K562 (cell line): ENCODE results near the gene LNX2. TPM values are rescaled to one million over a fixed set of nuclear protein-coding genes. Genes with fewer than 3 reads are reported as not detected.

Experiments used
- ARID1B ChIP-seq: fragments of 450-650 bp; IDR thresholded peaks from 2 replicates; pipeline ENCODE4 v1.6.1; 2016; ENCODE audit warnings: antibody characterized with exemption, mild to moderate bottlenecking, inconsistent platforms
- CBX1 ChIP-seq: sonication (generic); IDR thresholded peaks from 2 replicates; pipeline ENCODE4 v1.6.1; 2016; ENCODE audit warnings: antibody characterized with exemption, low read depth, mild to moderate bottlenecking
- CHD4 ChIP-seq: fragments of 200-600 bp; sonication (generic); IDR thresholded peaks from 3 replicates; pipeline ENCODE4 v1.6.1; 2012; ENCODE audit warnings: low read depth, mild to moderate bottlenecking, mixed read lengths, low read length, inconsistent platforms; ENCODE audit not compliant: insufficient read depth, insufficient replicate concordance, poor library complexity, severe bottlenecking
- FOXJ2 ChIP-seq: fragments of 200-800 bp; sonication (Bioruptor generic); IDR thresholded peaks from 2 replicates; pipeline ENCODE4 v1.6.1; 2016; ENCODE audit warnings: missing genetic modification characterization, missing compliant biosample characterization
- NONO ChIP-seq, 2 experiments: fragments of 200-400 bp in 1 of 2; fragments of 450-650 bp in 1 of 2; formaldehyde crosslinking in 1 of 2; IDR thresholded peaks; 2 replicates each; pipeline ENCODE4 v1.6.1; 2017; ENCODE audit warnings: low read depth in 2 of 2, mild to moderate bottlenecking in 2 of 2, moderate library complexity in 2 of 2, low read length in 1 of 2
- SMAD1 ChIP-seq: fragments of 150-350 bp; IDR thresholded peaks from 2 replicates; pipeline ENCODE4 v1.6.1; 2014; ENCODE audit warnings: low read length, low read depth; ENCODE audit not compliant: partially characterized antibody
- ZFP36 ChIP-seq: fragments of 150-350 bp; IDR thresholded peaks from 2 replicates; pipeline ENCODE4 v1.6.1; 2018; ENCODE audit warnings: low read length, low read depth; ENCODE audit not compliant: partially characterized antibody
- ZNF143 ChIP-seq: sonication (generic); formaldehyde crosslinking; IDR thresholded peaks from 2 replicates; pipeline ENCODE4 v1.9.0; 2022; ENCODE audit warnings: mild to moderate bottlenecking, missing genetic modification reagents
- ZNF766 ChIP-seq: fragments of 200-800 bp; sonication (Bioruptor generic); conservative IDR thresholded peaks from 2 replicates; pipeline ENCODE4 v1.6.1; 2016; ENCODE audit warnings: missing genetic modification characterization, missing compliant biosample characterization
- polyA plus RNA-seq, 8 experiments: library from polyadenylated mRNA; depleted of rRNA in 4 of 8; stranded (reverse) in 5 of 8; unstranded in 3 of 8; fragments of >200 nt; fragmentation: Nextera tagmentation in 2 of 8; fragmentation: Illumina TruSeq in 1 of 8; extraction: Ambion mirVana in 2 of 8; extraction: Trizol in 1 of 8; gene quantifications; 2 replicates each; pipeline versions ENCODE4 v1.2.1 to v1.2.3, GENCODE V29; 2011 to 2014; ENCODE audit warnings: inconsistent platforms in 1 of 8, missing spikeins in 1 of 8
- total RNA-seq, 7 experiments: library from RNA; depleted of rRNA in 6 of 7; stranded (reverse); fragments of >200 nt in 6 of 7; fragmentation: Illumina TruSeq in 2 of 7; extraction: Trizol in 2 of 7; gene quantifications; 2 replicates each; pipeline versions ENCODE4 v1.2.1 to v1.2.3, GENCODE V29; 2011 to 2021; ENCODE audit warnings: low replicate concordance in 1 of 7
- TF ChIP-seq, protein P1 (sequence below): fragments of 250-450 bp; sonication (Bioruptor Pico); IDR thresholded peaks from 2 replicates; pipeline ENCODE4 v1.8.0; 2021; ENCODE audit warnings: moderate library complexity, mild to moderate bottlenecking, inconsistent platforms
- TF ChIP-seq, protein P2 (sequence below): IDR thresholded peaks from 3 replicates; pipeline ENCODE4 v1.6.1; 2011; ENCODE audit warnings: borderline replicate concordance, mild to moderate bottlenecking, moderate library complexity; ENCODE audit not compliant: insufficient read length; ENCODE audit errors: extremely low read depth
- TF ChIP-seq, protein P3 (sequence below): fragments of 200-800 bp; sonication (Bioruptor generic); IDR thresholded peaks from 2 replicates; pipeline ENCODE4 v1.6.1; 2017; ENCODE audit warnings: missing genetic modification characterization, missing compliant biosample characterization
- TF ChIP-seq, protein P4 (sequence below): sonication (generic); IDR thresholded peaks from 2 replicates; pipeline ENCODE4 v1.6.1; 2016
- TF ChIP-seq, protein P5 (sequence below): IDR thresholded peaks from 2 replicates; pipeline ENCODE4 v1.6.1; 2014; ENCODE audit warnings: antibody characterized with exemption

Gene LNX2
- total and polyA plus RNA-seq, 9 of the 15 experiments (the other 6 are each of a cell fraction or from before 2014, with no cell fraction given): 1.5 to 5.5 (median 4.0) TPM

DNA sequence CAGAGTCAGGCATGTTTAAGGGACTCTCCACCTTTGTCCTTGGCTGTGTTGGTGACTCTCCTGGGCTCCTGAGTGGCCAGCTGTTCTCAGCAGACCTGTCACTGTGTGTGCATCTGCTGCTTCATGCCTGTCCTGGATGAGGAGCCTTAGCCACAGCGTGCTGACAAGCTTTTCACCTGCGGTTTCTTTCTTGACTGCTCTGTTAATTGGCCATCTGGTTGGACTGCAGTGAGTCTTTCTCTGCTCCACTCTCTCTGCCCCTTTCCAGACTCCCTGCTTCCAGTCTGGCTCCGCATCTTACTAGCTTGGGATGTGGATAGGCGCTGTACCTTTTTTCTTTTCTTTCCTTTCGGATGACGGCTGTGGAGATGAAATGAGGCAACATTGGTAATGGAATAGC lies 40.2 kb upstream of the LNX2 start (continued):
- TF ChIP-seq CBX1 (no peak), ZNF766 (CRISPR knock-in tag) (no peak), SMAD1 (no peak), ZNF143 (CRISPR knock-in tag) (no peak), ZFP36 (no peak), FOXJ2 (tag) (no peak), CHD4 (no peak), ARID1B (no peak), NONO (IDR thresholded peaks at IDR 0.05; ENCODE audit: low read depth in 2 of 2, low read length in 1 of 2) (no peak)
- TF ChIP-seq, protein P1, sequence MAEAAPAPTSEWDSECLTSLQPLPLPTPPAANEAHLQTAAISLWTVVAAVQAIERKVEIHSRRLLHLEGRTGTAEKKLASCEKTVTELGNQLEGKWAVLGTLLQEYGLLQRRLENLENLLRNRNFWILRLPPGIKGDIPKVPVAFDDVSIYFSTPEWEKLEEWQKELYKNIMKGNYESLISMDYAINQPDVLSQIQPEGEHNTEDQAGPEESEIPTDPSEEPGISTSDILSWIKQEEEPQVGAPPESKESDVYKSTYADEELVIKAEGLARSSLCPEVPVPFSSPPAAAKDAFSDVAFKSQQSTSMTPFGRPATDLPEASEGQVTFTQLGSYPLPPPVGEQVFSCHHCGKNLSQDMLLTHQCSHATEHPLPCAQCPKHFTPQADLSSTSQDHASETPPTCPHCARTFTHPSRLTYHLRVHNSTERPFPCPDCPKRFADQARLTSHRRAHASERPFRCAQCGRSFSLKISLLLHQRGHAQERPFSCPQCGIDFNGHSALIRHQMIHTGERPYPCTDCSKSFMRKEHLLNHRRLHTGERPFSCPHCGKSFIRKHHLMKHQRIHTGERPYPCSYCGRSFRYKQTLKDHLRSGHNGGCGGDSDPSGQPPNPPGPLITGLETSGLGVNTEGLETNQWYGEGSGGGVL (CRISPR knock-in tag): no peak
- TF ChIP-seq, protein P2, sequence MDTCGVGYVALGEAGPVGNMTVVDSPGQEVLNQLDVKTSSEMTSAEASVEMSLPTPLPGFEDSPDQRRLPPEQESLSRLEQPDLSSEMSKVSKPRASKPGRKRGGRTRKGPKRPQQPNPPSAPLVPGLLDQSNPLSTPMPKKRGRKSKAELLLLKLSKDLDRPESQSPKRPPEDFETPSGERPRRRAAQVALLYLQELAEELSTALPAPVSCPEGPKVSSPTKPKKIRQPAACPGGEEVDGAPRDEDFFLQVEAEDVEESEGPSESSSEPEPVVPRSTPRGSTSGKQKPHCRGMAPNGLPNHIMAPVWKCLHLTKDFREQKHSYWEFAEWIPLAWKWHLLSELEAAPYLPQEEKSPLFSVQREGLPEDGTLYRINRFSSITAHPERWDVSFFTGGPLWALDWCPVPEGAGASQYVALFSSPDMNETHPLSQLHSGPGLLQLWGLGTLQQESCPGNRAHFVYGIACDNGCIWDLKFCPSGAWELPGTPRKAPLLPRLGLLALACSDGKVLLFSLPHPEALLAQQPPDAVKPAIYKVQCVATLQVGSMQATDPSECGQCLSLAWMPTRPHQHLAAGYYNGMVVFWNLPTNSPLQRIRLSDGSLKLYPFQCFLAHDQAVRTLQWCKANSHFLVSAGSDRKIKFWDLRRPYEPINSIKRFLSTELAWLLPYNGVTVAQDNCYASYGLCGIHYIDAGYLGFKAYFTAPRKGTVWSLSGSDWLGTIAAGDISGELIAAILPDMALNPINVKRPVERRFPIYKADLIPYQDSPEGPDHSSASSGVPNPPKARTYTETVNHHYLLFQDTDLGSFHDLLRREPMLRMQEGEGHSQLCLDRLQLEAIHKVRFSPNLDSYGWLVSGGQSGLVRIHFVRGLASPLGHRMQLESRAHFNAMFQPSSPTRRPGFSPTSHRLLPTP: no peak
- TF ChIP-seq, protein P3, sequence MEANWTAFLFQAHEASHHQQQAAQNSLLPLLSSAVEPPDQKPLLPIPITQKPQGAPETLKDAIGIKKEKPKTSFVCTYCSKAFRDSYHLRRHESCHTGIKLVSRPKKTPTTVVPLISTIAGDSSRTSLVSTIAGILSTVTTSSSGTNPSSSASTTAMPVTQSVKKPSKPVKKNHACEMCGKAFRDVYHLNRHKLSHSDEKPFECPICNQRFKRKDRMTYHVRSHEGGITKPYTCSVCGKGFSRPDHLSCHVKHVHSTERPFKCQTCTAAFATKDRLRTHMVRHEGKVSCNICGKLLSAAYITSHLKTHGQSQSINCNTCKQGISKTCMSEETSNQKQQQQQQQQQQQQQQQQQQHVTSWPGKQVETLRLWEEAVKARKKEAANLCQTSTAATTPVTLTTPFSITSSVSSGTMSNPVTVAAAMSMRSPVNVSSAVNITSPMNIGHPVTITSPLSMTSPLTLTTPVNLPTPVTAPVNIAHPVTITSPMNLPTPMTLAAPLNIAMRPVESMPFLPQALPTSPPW (CRISPR knock-in tag): no peak
- TF ChIP-seq, protein P4, sequence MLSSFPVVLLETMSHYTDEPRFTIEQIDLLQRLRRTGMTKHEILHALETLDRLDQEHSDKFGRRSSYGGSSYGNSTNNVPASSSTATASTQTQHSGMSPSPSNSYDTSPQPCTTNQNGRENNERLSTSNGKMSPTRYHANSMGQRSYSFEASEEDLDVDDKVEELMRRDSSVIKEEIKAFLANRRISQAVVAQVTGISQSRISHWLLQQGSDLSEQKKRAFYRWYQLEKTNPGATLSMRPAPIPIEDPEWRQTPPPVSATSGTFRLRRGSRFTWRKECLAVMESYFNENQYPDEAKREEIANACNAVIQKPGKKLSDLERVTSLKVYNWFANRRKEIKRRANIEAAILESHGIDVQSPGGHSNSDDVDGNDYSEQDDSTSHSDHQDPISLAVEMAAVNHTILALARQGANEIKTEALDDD: no peak
- TF ChIP-seq, protein P5, sequence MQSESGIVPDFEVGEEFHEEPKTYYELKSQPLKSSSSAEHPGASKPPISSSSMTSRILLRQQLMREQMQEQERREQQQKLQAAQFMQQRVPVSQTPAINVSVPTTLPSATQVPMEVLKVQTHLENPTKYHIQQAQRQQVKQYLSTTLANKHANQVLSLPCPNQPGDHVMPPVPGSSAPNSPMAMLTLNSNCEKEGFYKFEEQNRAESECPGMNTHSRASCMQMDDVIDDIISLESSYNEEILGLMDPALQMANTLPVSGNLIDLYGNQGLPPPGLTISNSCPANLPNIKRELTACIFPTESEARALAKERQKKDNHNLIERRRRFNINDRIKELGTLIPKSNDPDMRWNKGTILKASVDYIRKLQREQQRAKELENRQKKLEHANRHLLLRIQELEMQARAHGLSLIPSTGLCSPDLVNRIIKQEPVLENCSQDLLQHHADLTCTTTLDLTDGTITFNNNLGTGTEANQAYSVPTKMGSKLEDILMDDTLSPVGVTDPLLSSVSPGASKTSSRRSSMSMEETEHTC: no peak
